ENCODE measurements around the gene EXOC6B.

EXOC6B gene

DNA sequence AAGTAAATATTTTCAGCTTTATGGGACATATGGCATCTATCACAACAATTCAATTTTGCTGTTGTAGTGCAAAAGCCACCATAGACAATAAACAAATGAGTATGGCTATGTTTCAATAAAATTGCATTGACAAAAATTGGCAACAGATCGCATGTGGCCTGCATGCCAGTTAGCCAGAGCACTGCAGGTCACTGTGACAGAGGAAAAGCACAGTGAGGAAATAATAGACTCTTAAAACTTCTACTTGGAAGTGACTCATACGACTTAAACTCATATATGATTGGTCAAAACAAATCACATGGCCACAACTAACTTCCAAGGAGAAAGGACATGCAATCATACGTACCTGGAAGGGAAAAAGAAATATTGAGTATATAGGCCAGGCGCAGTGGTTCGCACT is 44.4 kb downstream of the EXOC6B start:
- Histone ChIP-seq H3K9ac (ENCODE audit: low read depth, low read length) (no peak overlapping the region), H3K9me3 (ENCODE audit: insufficient read depth, low read depth, low read length) (no peaks in the 10 kb centered on the region), H3K36me3 (ENCODE audit: insufficient read depth, low read depth, low read length) (no peaks in the 10 kb centered on the region; the same call in 1 of the 2 replicates), H3K27me3 (ENCODE audit: insufficient read depth, low read length) (no peaks in the 10 kb centered on the region), H3K4me3 (ENCODE audit: low read length) (no peak overlapping the region), H3K27ac (ENCODE audit: low read length) (no peak overlapping the region), H3K4me1 (ENCODE audit: insufficient read depth, low read length) (no peaks in the 10 kb centered on the region)

DNA sequence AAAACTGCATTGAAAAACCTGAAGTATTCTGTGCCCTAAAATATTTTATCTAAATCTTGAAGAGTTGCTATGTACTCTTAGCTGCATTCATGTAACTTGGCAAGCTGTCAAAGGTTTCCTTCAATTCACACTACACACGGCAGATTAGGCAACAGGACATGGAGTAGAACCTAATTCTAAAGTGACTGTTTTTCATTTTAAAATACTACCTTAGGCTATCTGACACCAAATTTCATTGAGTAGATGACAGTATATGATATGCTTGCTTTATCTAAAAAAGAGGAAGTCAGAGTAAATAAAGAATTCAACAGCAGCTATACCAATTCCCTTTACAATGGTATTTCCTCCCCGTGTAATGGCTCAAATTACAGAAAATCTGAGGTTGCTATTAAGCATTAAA is 45.4 kb downstream of the EXOC6B start:
- Histone ChIP-seq H3K4me1 (ENCODE audit: insufficient read depth, low read length) (no peaks in the 10 kb centered on the region), H3K36me3 (ENCODE audit: insufficient read depth, low read depth, low read length) (no peaks in the 10 kb centered on the region; the same call in 1 of the 2 replicates), H3K4me3 (ENCODE audit: low read length) (no peak overlapping the region), H3K27me3 (ENCODE audit: insufficient read depth, low read length) (no peaks in the 10 kb centered on the region), H3K9ac (ENCODE audit: low read depth, low read length) (no peak overlapping the region), H3K9me3 (ENCODE audit: insufficient read depth, low read depth, low read length) (no peaks in the 10 kb centered on the region), H3K27ac (ENCODE audit: low read length) (no peak overlapping the region)

DNA sequence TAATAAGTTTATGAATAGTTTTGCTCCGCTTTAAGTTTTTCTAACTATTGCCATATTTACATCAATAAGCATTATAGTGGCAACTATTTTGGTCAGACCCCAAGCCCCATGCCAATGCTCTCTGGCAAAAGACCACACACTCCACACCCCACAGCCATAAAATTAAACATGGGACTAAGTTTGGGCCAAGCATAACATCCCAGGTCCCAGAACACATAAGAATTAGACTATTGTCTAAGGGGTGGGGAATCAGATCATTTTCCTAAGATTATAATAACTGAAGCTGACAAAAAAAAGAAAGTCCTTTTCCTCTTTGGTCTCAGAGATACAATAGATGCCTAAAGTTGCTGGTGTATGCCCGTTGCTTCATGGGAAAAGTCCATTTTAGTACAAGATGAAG is 46.3 kb downstream of the EXOC6B start:
- Histone ChIP-seq H3K27ac (ENCODE audit: low read length) (no peak overlapping the region), H3K36me3 (ENCODE audit: insufficient read depth, low read depth, low read length) (no peaks in the 10 kb centered on the region; the same call in 1 of the 2 replicates), H3K4me1 (ENCODE audit: insufficient read depth, low read length) (peaks cover 7% of the 10 kb centered on the region), H3K27me3 (ENCODE audit: insufficient read depth, low read length) (no peaks in the 10 kb centered on the region), H3K4me3 (ENCODE audit: low read length) (no peak overlapping the region), H3K9ac (ENCODE audit: low read depth, low read length) (no peak overlapping the region), H3K9me3 (ENCODE audit: insufficient read depth, low read depth, low read length) (no peaks in the 10 kb centered on the region)

DNA sequence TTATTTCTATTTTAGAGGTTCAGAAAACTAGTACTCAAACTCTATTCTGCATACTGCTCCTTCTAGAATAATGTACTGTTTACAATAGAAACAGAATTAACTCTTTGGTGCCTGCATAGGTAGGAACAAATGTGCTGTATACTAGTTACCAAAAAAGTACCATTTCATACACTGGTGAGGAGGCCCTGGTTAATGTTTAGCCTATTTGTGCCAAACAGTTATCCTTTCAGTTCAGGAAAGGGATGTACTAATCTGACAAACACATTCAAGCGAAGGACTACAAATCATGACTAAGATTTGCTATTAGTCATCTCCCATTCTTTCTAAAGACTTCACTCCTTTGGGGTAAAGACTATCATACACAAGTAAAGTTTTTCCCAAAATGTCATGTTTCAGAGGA is 47.4 kb downstream of the EXOC6B start:
- no peaks in the 10 kb centered on the region for H3K27me3 ChIP-seq (ENCODE audit: insufficient read depth, low read length)
- no peaks in the 10 kb centered on the region for H3K36me3 ChIP-seq (ENCODE audit: insufficient read depth, low read depth, low read length)
- H3K27ac ChIP-seq (ENCODE audit: low read length): no peak overlapping the region
- no peak overlapping the region for H3K4me3 ChIP-seq (ENCODE audit: low read length)
- H3K9me3 ChIP-seq (ENCODE audit: insufficient read depth, low read depth, low read length): no peaks in the 10 kb centered on the region
- H3K4me1 ChIP-seq (ENCODE audit: insufficient read depth, low read length): peaks cover 7% of the 10 kb centered on the region
- H3K9ac ChIP-seq (ENCODE audit: low read depth, low read length): no peak overlapping the region

DNA sequence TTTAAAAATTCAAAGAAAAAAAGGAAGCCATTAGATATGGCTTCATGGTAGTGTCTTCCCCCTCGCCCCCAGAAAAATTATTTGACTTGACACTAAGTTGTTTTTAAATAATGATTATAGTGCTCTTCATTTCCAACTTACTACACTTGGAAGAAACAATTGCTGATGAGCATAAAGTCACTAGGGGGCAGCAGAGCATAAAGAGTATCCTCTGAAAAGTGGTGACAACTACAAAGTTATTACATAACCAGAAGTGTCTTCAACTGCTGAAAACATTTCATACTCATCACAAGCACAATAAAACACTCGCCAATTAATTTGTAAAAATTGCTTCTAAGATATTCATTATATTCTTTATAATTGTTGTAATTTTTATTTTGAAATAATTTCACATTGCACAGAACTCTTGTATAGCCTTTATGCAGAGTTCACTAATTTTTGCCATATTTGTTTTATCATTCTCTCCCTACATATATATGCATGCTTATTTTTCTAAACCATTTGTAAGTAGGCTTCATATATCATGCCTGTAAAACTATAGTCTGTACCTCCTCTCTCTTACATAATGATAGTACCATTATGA is 54.9 kb downstream of the EXOC6B start:
- Histone ChIP-seq H3K4me3 (ENCODE audit: low read length) (no peak overlapping the region), H3K36me3 (ENCODE audit: insufficient read depth, low read depth, low read length) (no peaks in the 10 kb centered on the region), H3K27me3 (ENCODE audit: insufficient read depth, low read length) (no peaks in the 10 kb centered on the region), H3K9me3 (ENCODE audit: insufficient read depth, low read depth, low read length) (no peaks in the 10 kb centered on the region), H3K4me1 (ENCODE audit: insufficient read depth, low read length) (peaks cover 14% of the 10 kb centered on the region), H3K27ac (ENCODE audit: low read length) (no peak overlapping the region), H3K9ac (ENCODE audit: low read depth, low read length) (no peak overlapping the region)

DNA sequence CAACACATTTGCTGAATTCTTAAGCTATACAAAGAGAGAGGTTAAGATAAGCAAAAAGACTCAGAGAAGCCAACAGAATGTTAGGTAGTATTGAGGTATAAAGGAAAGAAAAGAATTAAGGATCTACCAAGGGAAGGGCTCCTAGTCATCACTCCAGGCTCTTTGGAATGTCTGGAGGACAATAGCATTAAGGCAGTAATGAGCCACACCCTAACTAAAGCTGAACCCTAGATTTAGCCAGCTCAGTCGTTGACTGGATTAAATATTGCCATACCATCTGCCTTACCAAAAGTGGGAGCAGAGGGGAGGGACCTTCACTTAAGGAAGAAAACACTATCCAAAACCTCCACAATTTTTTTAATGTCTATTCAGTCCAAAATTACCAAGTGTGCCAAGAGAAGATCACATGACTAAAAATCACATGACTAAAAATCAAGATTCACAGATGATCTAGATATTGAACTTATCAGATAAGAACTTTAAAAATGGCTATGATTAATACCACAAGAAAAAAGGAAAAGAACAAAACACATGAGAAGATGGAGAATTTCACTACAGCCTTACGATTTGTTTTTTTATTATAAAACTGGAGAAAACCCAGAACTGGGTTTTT is 59.7 kb downstream of the EXOC6B start:
- H3K36me3 ChIP-seq (ENCODE audit: insufficient read depth, low read depth, low read length): peaks cover 3% of the 10 kb centered on the region; the same call in 1 of the 2 replicates
- no peak overlapping the region for H3K4me3 ChIP-seq (ENCODE audit: low read length)
- H3K9ac ChIP-seq (ENCODE audit: low read depth, low read length): no peak overlapping the region
- peaks cover 22% of the 10 kb centered on the region; the same call in 1 of the 2 replicates for H3K9me3 ChIP-seq (ENCODE audit: insufficient read depth, low read depth, low read length)
- peaks cover 6% of the 10 kb centered on the region; the same call in 1 of the 2 replicates for H3K4me1 ChIP-seq (ENCODE audit: insufficient read depth, low read length)
- H3K27me3 ChIP-seq (ENCODE audit: insufficient read depth, low read length): no peaks in the 10 kb centered on the region
- no peak overlapping the region for H3K27ac ChIP-seq (ENCODE audit: low read length)

DNA sequence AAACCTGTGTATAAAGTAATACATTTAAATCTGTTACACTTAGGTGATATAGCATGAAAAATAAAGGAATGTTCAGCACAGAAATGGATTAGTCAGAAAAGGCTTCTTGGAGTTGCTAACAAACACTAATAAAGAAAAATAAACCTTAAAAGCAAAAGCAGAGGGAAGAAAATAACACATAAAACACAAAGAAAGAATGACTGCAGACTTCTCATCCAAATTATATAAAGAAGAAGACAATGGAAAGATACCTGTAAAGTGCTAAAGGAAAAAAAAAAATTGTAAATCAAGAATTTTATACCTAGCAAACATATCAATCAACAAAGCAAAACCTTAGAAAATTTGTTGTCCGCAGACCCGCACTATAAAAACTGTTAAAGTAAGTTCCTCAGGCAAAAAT is 63.6 kb downstream of the EXOC6B start:
- H3K9me3 ChIP-seq (ENCODE audit: insufficient read depth, low read depth, low read length): peaks cover 22% of the 10 kb centered on the region; the same call in 1 of the 2 replicates
- no peaks in the 10 kb centered on the region for H3K27me3 ChIP-seq (ENCODE audit: insufficient read depth, low read length)

DNA sequence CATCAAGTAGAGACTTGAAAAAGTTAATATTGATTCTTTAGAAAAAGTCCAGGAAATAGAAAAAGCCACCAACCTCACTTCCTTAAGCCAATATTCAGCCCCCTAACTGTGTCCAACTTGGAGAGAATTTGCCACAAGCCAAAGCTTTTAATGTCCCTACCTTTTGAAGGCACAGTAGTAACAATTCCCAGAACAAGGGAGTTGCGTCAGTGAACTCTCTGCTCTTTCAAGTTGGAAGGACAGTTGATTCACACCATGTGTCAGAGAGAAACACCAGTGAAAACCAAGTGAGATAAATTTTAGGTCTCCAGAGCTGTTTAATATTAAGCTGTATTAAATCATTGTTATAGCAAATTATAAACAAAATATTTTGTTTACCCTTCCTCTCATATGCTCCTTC is 66.1 kb downstream of the EXOC6B start:
- Histone ChIP-seq H3K27ac (ENCODE audit: low read length) (no peak overlapping the region), H3K36me3 (ENCODE audit: insufficient read depth, low read depth, low read length) (peaks cover 3% of the 10 kb centered on the region; the same call in 1 of the 2 replicates), H3K4me1 (ENCODE audit: insufficient read depth, low read length) (peaks cover 13% of the 10 kb centered on the region), H3K4me3 (ENCODE audit: low read length) (no peak overlapping the region), H3K9me3 (ENCODE audit: insufficient read depth, low read depth, low read length) (peaks cover 22% of the 10 kb centered on the region; the same call in 1 of the 2 replicates), H3K9ac (ENCODE audit: low read depth, low read length) (no peak overlapping the region), H3K27me3 (ENCODE audit: insufficient read depth, low read length) (no peaks in the 10 kb centered on the region)

More for the DNA sequence above, 63.6 kb downstream of the EXOC6B start:
- Histone ChIP-seq H3K27ac (ENCODE audit: low read length) (no peak overlapping the region), H3K36me3 (ENCODE audit: insufficient read depth, low read depth, low read length) (peaks cover 3% of the 10 kb centered on the region; the same call in 1 of the 2 replicates), H3K9ac (ENCODE audit: low read depth, low read length) (no peak overlapping the region), H3K4me3 (ENCODE audit: low read length) (no peak overlapping the region), H3K4me1 (ENCODE audit: insufficient read depth, low read length) (no peaks in the 10 kb centered on the region; the same call in 1 of the 2 replicates)

DNA sequence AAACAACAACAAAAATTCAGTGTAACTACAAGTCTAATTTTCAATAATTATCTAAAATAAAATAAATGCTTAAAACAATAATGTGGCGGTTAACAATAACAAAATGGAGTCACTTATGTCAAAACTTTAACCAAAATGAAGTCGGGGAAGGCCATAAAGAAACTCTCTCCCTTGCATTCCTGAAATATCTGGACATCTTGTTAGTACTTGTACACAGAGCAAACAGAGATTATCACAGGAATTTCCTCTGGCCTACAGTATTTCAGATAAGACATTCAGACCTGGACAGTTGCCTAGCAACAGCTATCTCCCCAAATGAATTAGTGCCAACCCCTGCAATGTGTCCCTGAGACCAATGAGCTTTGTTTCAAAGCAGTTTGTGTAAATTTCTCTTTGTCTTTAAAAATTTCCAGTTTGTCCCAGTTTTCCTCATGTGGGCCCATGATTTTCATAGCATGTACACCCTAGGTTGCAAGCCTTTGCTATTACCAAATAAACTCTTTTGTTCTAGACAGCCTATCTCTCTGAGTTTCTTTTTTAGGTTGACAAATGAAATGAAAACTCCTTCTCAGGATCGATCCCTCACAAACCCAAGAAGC is 68.6 kb downstream of the EXOC6B start:
- no peaks in the 10 kb centered on the region for H3K27me3 ChIP-seq (ENCODE audit: insufficient read depth, low read length)
- H3K4me3 ChIP-seq (ENCODE audit: low read length): no peak overlapping the region
- H3K4me1 ChIP-seq (ENCODE audit: insufficient read depth, low read length): peaks cover 18% of the 10 kb centered on the region
- no peak overlapping the region for H3K9ac ChIP-seq (ENCODE audit: low read depth, low read length)
- H3K36me3 ChIP-seq (ENCODE audit: insufficient read depth, low read depth, low read length): no peaks in the 10 kb centered on the region
- no peak overlapping the region for H3K27ac ChIP-seq (ENCODE audit: low read length)
- peaks cover 9% of the 10 kb centered on the region; the same call in 1 of the 2 replicates for H3K9me3 ChIP-seq (ENCODE audit: insufficient read depth, low read depth, low read length)

DNA sequence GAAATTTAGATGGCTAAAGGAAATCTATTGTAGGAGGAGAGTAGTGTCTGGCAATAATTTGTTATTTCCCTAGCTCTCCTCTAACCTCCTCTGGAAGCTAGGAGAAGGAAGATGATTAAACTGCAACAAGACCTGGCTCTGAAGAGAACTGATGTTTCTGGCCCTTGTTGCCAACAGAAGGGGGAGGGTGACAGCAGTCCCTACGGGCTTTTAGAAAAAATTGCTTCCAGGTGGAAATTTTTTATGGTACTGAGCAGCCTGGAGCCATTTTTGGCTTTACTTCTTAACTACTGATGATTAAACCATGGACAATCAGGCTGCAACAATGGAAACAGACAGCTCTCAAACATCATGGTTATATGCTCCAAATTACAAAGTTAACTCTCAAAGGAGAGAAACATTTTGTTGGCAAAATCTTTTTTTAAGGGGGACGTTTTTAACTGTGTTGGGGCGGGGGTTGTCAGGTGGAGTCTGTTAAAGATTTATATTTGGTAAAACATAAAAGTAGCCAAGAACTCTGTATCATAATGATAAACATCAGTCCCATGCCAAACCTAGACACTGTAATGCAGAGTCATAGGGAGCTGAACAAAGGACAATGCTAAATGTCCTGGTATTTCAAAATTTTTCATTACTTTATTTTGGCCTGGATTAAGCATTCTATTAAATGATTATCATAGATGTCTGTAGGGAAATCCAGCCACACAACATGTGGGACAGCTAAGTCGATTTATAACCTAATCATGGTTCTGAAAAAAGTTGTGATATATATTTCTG is 70.0 kb downstream of the EXOC6B start:
- H3K9me3 ChIP-seq (ENCODE audit: insufficient read depth, low read depth, low read length): no peaks in the 10 kb centered on the region
- H3K4me1 ChIP-seq (ENCODE audit: insufficient read depth, low read length): peaks cover 24% of the 10 kb centered on the region
- H3K36me3 ChIP-seq (ENCODE audit: insufficient read depth, low read depth, low read length): no peaks in the 10 kb centered on the region
- H3K27ac ChIP-seq (ENCODE audit: low read length): no peak overlapping the region
- no peaks in the 10 kb centered on the region for H3K27me3 ChIP-seq (ENCODE audit: insufficient read depth, low read length)
- no peak overlapping the region for H3K4me3 ChIP-seq (ENCODE audit: low read length)
- H3K9ac ChIP-seq (ENCODE audit: low read depth, low read length): no peak overlapping the region; the same call in 1 of the 2 replicates

DNA sequence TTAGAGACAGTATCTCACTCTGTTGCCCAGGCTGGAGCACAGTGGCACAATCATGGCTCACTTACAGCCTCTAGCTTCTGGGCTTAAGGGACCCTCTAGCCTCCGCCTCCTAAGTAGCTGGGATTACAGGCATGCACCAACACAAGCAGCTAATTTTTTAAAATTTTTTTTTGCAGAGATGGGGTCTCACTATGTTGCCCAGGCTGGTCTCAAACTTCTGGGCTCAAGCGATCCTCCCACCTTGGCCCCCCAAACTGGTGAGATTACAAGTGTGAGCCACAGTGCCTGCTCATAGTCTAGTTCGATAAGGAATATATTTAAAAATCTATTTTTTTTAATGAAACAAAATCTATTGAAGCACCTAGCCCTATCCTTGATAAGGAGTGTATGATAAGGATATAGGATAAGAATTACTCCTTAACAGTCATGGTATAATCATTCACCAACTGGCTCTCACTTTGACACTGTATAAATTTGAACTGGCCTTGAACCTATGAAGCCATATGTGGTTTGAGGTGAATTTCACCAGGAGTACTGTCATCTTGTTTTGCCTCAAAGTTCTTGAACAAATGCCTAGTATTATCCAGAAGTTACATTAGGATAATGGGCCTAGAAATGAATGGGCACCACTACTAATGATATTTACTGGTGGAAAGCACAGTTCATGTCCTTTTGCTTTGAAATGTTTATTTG is 71.1 kb downstream of the EXOC6B start:
- Histone ChIP-seq H3K27ac (ENCODE audit: low read length) (no peak overlapping the region), H3K4me1 (ENCODE audit: insufficient read depth, low read length) (peaks cover 33% of the 10 kb centered on the region), H3K27me3 (ENCODE audit: insufficient read depth, low read length) (no peaks in the 10 kb centered on the region), H3K4me3 (ENCODE audit: low read length) (no peak overlapping the region), H3K9me3 (ENCODE audit: insufficient read depth, low read depth, low read length) (no peaks in the 10 kb centered on the region), H3K9ac (ENCODE audit: low read depth, low read length) (no peak overlapping the region), H3K36me3 (ENCODE audit: insufficient read depth, low read depth, low read length) (no peaks in the 10 kb centered on the region)

All from iPS-20b (cell line).